Upper lobe of right lung (tissue), 1 donor: ENCODE results near the gene CCDC171. TPM values are rescaled to one million over a fixed set of nuclear protein-coding genes. Genes with fewer than 3 reads are reported as not detected.
A peak's percentile ranks its signal among the peaks of the same experiment; 100 is the strongest.

Source experiments
- ATAC-seq: fragments of 200-7000 bp; cut with Tn5 transposase; one replicate; pipeline ENCODE4 v1.9.1; 2020; ENCODE audit warnings: mild to moderate bottlenecking, moderate library complexity
- DNase-seq: peaks from one replicate; pipeline ENCODE4 v3.0.0-alpha.2; 2020
- H3K27ac ChIP-seq: fragments of 200-600 bp; one replicate; pipeline ENCODE4 v1.8.0; 2022
- H3K27me3 ChIP-seq: fragments of 200-600 bp; one replicate; pipeline ENCODE4 v1.8.0; 2022; ENCODE audit warnings: mild to moderate bottlenecking
- H3K36me3 ChIP-seq: fragments of 200-600 bp; one replicate; pipeline ENCODE4 v1.8.0; 2022
- H3K4me1 ChIP-seq: fragments of 200-600 bp; one replicate; pipeline ENCODE4 v1.8.0; 2022
- H3K4me3 ChIP-seq: fragments of 200-600 bp; one replicate; pipeline ENCODE4 v1.8.0; 2022; ENCODE audit warnings: mild to moderate bottlenecking
- H3K9me3 ChIP-seq: fragments of 200-600 bp; one replicate; pipeline ENCODE4 v1.8.0; 2022
- CTCF ChIP-seq: fragments of 200-600 bp; IDR thresholded peaks from one replicate; pipeline ENCODE4 v1.8.0; 2022; ENCODE audit warnings: antibody characterized with exemption
- intact Hi-C: fragments of 100-400 bp; cut with DNase I; formaldehyde crosslinking; loops from one replicate; pipeline ENCODE4 v1.11.0; 2022
- total RNA-seq: library from RNA; stranded (reverse); fragmentation: NEBNext Ultra II Directional; extraction: Animal tissue kit (Norgen Biotek cat#: 25700); gene quantifications from one replicate; pipeline ENCODE4 v1.2.1, GENCODE V29; 2021
- donor health status: DM: no; HTN: yes; CAD: no; lungs with severe emphysema.

Gene CCDC171
- total RNA-seq, 1 donor from 2014 or later: 3.0 TPM

DNA sequence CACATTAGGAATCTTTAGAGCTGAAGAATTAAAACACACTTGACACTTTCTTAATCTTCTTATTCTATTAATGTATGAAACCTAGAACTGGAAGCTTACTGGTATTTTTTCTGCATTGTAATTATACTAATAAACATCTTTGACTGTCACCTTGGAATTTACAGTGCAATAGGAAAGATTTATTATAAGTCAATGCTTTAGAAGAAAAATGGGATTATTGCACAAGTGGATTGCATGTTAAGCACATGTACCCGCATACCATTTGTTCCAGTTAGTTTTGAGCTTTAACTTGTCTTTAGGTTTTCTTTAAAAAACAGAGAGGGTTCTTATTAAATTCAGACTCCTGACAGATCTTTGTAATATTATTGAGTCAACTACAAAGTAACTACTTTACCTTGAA, 278.5 kb downstream of the CCDC171 start:
- ATAC-seq (no peak), DNase-seq (no peak)
- H3K9me3 ChIP-seq: no peaks in the 10 kb centered on the region
- TF ChIP-seq CTCF: no peak
- H3K27ac ChIP-seq: no peak overlapping the region
- no peaks in the 10 kb centered on the region for H3K4me1 ChIP-seq
- no peaks in the 10 kb centered on the region for H3K27me3 ChIP-seq
- intact Hi-C loops: no loop called here
- no peaks in the 10 kb centered on the region for H3K36me3 ChIP-seq
- no peak overlapping the region for H3K4me3 ChIP-seq

DNA sequence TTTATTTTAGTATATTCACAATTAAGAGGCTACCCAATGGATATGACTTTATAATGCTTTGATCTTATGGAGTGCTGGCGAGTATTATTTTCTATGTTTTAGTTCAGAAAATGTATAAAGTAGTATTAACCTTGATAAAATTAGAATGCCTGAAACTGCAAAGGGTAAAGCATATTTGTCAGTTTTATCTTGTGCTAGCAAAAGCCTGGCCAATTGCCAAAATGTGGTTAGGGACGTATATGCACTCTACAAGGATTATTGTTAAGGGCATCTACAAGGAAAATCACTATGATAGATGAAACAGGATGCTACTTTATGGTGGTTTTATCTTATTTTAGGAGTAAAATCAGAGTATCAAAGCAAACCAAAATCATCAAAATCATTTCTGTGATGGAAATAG, 281.7 kb downstream of the CCDC171 start:
- Histone ChIP-seq H3K9me3 (no peaks in the 10 kb centered on the region), H3K4me1 (no peaks in the 10 kb centered on the region), H3K27ac (no peak overlapping the region), H3K4me3 (no peak overlapping the region), H3K27me3 (no peaks in the 10 kb centered on the region), H3K36me3 (no peaks in the 10 kb centered on the region)
- no peak for ATAC-seq
- no peak for DNase-seq
- TF ChIP-seq CTCF: no peak
- intact Hi-C loops: no loop called here

DNA sequence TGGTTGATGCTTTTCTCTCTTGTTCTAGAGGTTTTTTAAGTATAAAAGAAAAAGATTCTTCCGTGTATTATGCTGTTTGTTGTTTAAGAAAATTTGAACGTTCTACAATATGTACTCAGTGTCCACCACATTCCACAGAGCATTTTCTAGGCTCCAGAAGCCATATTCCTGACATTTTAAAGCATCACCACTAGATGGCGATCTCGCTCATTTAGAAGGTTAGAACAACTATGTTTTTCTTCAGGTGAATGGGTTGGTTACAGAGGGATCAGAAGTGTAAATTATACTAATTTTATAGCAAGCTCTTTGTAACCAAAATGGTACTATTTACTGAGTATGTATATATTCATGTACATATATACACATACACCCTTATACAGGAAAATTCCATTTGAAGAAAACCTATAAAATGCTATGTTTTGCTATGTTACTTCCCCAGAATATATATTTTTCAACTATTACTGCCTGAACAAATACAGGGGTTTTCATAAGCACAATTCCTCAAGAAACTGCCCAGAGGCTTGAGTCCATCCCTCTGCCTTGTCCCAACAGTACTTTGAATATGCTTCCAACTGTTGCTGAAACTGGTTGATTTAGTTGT, 284.3 kb downstream of the CCDC171 start:
- H3K9me3 ChIP-seq: no peaks in the 10 kb centered on the region
- H3K4me3 ChIP-seq: no peak overlapping the region
- no peaks in the 10 kb centered on the region for H3K36me3 ChIP-seq
- ATAC-seq (peak; percentile 86), DNase-seq (no peak)
- H3K4me1 ChIP-seq: no peaks in the 10 kb centered on the region
- no peak overlapping the region for H3K27ac ChIP-seq
- intact Hi-C loops: no loop called here
- peak; percentile 77 for TF ChIP-seq CTCF
- H3K27me3 ChIP-seq: no peaks in the 10 kb centered on the region

DNA sequence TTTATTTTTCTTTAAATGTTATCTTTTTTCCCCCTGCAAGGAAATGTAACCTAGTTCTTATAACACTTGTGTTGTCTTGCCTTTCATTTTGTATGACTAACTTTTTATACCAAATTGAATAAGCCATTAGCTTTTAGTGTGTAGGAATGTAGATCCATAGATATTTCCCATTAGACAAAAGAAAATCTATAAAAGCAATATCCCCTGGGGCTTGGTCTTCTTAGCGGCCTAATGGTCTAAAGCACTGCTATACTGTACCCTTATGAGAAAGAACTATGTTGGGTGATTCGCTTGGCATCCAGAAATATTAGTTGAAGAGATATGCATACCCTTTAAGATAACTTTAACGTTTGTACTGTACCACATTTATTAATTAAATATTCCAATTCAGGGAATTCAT, 289.2 kb downstream of the CCDC171 start:
- TF ChIP-seq CTCF: no peak
- DNase-seq: no peak
- no peaks in the 10 kb centered on the region for H3K4me1 ChIP-seq
- H3K27me3 ChIP-seq: no peaks in the 10 kb centered on the region
- ATAC-seq: no peak
- intact Hi-C loops: no loop called here
- H3K36me3 ChIP-seq: no peaks in the 10 kb centered on the region
- H3K9me3 ChIP-seq: no peaks in the 10 kb centered on the region
- H3K27ac ChIP-seq: no peak overlapping the region
- no peak overlapping the region for H3K4me3 ChIP-seq

DNA sequence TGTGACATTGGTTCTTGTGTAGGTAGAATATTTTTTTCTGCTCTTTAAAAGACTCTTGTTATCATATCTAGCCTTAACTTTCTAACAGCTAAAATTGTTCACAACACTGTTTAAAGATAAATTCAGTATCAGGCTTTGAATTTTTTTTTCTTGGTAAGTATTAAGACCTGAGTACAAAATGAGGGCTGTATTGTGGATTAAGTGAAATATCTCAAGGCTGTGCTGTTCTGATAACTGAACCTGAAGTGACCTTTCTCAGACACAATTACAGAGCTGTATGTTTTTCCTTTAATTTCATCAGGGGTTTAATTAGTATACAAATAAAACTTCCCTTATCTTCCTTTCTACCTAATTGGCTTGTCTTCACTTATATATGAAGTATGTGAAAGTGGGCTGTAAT, 290.5 kb downstream of the CCDC171 start:
- Histone ChIP-seq H3K27me3 (no peaks in the 10 kb centered on the region), H3K4me1 (no peaks in the 10 kb centered on the region), H3K9me3 (no peaks in the 10 kb centered on the region), H3K4me3 (no peak overlapping the region), H3K27ac (no peak overlapping the region), H3K36me3 (no peaks in the 10 kb centered on the region)
- TF ChIP-seq CTCF: no peak
- ATAC-seq: no peak
- DNase-seq: no peak
- intact Hi-C loops: no loop called here

DNA sequence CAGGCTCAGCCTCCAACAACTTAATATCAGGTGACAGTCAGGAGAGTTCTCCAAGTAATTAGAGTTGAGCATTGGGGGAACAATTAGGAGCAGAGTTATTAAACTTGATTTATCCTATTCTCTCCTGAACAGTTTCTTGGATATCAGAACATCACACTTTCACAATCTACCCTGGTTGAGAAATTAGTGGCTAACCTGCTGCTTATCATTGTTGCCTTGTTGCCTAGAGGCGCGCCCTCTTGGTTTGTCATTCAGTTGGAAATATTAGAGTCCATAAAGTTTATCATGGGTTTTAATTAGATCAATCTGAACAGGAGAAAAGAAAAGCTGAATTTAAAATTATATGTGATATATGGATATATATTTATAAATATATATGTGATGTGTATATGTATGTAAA, 291.1 kb downstream of the CCDC171 start:
- Histone ChIP-seq H3K27ac (no peak overlapping the region), H3K4me1 (no peaks in the 10 kb centered on the region), H3K27me3 (no peaks in the 10 kb centered on the region), H3K36me3 (no peaks in the 10 kb centered on the region), H3K4me3 (no peak overlapping the region), H3K9me3 (no peaks in the 10 kb centered on the region)
- intact Hi-C loops: no loop called here
- DNase-seq: no peak
- TF ChIP-seq CTCF: no peak
- ATAC-seq: no peak
